ENCODE measurements around the gene GFM1.

DNA sequence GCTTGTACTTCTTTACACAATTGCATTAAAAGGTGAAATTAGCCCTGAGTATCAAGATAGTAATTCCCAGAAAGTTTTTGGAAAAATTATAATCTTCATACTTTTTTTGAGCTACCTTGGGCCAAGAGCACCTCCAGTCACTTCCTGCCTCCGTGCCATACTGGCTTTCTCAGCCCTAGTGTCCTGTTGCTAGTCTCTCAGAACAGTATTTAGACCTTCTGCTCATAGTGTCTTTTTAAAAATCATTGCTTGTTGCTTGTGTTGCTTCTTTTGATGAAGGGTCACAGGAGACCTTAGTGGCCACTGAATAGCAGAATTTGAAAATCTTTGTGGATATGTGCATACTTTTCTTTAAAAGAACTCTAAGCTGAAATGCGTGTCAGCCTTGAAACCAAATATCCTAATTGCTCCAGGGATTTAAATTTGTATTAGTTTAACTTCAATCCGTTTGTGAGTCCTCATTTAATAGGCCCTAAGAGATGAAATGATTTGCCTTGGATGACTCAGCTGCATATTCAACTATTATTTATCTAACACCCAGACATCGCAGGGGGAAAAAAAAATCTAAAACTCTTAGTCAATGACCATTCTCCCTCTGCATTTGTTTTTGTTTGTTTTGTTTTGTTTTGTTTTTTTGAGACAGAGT is 57.2 kb downstream of the GFM1 start:
- TF ChIP-seq, protein P1, sequence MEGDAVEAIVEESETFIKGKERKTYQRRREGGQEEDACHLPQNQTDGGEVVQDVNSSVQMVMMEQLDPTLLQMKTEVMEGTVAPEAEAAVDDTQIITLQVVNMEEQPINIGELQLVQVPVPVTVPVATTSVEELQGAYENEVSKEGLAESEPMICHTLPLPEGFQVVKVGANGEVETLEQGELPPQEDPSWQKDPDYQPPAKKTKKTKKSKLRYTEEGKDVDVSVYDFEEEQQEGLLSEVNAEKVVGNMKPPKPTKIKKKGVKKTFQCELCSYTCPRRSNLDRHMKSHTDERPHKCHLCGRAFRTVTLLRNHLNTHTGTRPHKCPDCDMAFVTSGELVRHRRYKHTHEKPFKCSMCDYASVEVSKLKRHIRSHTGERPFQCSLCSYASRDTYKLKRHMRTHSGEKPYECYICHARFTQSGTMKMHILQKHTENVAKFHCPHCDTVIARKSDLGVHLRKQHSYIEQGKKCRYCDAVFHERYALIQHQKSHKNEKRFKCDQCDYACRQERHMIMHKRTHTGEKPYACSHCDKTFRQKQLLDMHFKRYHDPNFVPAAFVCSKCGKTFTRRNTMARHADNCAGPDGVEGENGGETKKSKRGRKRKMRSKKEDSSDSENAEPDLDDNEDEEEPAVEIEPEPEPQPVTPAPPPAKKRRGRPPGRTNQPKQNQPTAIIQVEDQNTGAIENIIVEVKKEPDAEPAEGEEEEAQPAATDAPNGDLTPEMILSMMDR (IDR thresholded peaks at IDR 0.05 in 4 of 5, conservative IDR thresholded peaks at IDR 0.05 in 1 of 5) = no peak
- TF ChIP-seq POLR2A (IDR thresholded peaks at IDR 0.05) = no peak

All from gastrocnemius medialis (tissue), 4 donors.